Measurements from ENCODE around the gene TGFB2.

The TGFB2 gene

DNA sequence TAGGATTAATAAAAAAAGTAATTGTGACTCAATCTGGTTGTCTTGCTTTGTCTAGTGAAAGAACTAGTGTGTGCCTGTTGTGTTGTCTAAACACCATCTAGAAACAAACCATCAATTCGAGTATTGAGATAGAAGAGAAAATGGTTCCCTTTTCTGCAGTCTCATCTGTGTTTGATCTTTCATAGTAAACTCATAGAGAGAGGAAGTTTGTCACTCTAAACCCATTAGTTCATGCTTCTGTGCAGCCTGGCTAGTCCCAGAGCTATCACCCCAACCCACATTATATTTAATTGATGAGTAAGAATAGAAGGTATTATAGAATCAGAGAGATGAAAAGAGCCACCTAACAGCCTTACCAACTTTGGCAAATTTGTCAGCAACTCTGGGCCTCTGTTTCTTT is 99.5 kb downstream of the TGFB2 start:
- no peak for DNase-seq (ENCODE audit: low read depth)
- H3K4me3 ChIP-seq (ENCODE audit: low read length), result no peak overlapping the region
- no peak for TF ChIP-seq CTCF (conservative IDR thresholded peaks at IDR 0.05; ENCODE audit: low read length)

DNA sequence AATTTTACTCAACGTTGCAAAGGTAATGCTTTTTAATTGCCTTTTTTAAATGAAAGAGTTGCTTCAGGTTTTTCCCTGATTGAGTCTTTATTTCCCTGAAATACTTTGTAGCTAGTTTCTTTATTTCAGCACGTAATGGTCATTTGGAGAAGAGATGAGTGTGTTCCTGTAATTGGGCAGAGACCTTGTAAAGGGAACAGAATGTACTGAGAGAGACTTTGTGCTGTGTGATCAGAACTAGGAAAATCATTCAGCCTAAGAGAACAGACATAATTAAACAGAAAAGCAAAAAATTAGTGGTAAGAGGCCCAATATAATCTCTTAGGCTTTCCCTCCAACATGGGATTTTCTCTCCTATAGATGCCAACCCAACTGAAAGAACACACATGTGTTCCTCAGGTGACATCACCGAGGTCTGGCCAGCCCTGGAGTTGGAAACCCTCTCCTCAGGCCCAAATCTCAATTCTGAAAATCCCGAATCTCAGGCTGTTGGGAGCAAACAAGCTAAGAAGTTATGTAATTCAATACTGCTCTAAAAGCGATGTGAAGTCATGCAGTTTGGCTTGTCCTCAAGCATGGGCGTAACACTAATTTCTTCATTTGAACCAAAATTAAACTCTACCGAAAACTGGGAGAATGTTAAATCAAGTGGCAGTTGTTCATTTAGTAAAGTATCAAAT is 102.0 kb downstream of the TGFB2 start:
- TF ChIP-seq CTCF (conservative IDR thresholded peaks at IDR 0.05; ENCODE audit: low read length), result no peak
- no peak overlapping the region for H3K4me3 ChIP-seq (ENCODE audit: low read length)
- no peak for DNase-seq (ENCODE audit: low read depth)

DNA sequence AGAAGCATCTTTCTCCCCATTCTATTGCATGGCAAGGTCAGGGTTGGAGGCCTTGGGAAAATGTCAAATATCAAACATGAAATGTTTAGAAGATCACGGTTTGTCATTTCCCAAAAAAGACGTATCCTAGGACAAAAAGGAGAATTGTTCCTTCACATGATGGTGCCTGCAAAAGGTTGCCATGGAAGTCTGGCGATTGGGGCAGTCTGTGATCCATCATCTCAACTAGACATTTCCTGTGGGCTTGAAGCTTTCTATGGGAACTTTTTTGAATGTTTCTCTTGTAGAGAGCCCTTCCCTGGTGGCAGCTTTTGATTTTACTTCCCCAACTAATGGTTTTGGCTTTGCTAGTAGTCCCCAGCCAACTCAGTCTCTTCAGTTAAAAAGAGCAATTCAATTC is 106.3 kb downstream of the TGFB2 start:
- H3K4me3 ChIP-seq (ENCODE audit: low read length), result no peak overlapping the region
- TF ChIP-seq CTCF (conservative IDR thresholded peaks at IDR 0.05; ENCODE audit: low read length), result no peak
- no peak for DNase-seq (ENCODE audit: low read depth)

- DNase-seq (ENCODE audit: low read depth), result no peak
- no peak overlapping the region for H3K4me3 ChIP-seq (ENCODE audit: low read length)
- no peak for TF ChIP-seq CTCF (conservative IDR thresholded peaks at IDR 0.05; ENCODE audit: low read length)
Observed at GRCh38 chr1:218454700-218455282, 109.7 kb downstream of the TGFB2 start.

GRCh38 chr1:218456444-218456843 is 111.3 kb downstream of the TGFB2 start:
- no peak overlapping the region for H3K4me3 ChIP-seq (ENCODE audit: low read length)
- DNase-seq (ENCODE audit: low read depth), result no peak
- TF ChIP-seq CTCF (conservative IDR thresholded peaks at IDR 0.05; ENCODE audit: low read length), result no peak

DNA sequence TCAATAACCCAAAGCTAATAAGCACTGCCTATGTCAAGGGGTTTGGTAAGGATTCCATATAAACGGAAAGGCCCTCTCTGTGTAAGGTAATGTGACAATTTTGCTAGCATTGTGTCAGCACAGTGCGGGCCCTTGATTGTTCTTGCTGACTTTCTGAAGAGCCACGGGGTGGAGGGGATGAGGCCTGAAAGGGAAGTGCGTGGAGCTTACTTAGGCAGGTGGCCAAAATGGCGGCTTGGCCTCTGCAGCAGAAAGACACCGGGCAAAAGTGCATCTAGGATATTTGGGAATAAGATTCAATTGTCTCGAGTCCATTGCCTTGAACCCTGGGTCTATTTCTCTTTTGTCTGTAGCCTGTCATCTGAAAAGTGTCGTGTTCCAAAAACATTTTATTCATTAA is 114.3 kb downstream of the TGFB2 start:
- no peak overlapping the region for H3K4me3 ChIP-seq (ENCODE audit: low read length)
- no peak for TF ChIP-seq CTCF (conservative IDR thresholded peaks at IDR 0.05; ENCODE audit: low read length)
- no peak for DNase-seq (ENCODE audit: low read depth)

Measured in AG10803 (cell line).